GM19035 (cell line): Measurements from ENCODE around the gene KCNMA1.

Experiments
- ATAC-seq: cut with Tn5 transposase; IDR thresholded peaks from one replicate; pipeline ENCODE4 v1.9.1; 2021; ENCODE audit not compliant: unreplicated experiment

KCNMA1 gene

GRCh38 chr10:77146712-77147336 lies 490.8 kb downstream of the KCNMA1 start:
- ATAC-seq: no peak

GRCh38 chr10:77144656-77145055 lies 493.0 kb downstream of the KCNMA1 start:
- no peak for ATAC-seq

GRCh38 chr10:77139252-77140160 lies 498.1 kb downstream of the KCNMA1 start:
- no peak for ATAC-seq

DNA sequence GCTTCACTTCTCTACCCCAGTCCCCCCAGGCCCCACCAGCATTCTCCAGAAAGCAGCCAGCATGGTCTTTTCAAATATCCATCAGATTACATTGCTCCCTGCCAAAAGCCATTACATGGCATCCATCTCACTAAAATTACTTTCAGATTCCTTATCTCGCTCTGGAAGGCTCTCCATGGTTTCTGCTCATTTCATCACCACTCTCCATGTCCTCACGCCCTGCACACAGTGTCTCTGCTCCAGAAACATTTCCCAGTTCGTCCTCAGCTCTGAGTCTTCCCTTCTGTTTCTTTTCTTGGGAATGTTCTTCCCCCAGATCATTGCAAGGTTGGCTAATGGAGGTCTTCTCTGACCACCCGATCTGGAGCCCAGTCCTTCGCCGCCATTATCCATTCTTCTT lies 499.1 kb downstream of the KCNMA1 start:
- ATAC-seq: no peak

- ATAC-seq: no peak
Observed at GRCh38 chr10:77135555-77135954, 502.1 kb downstream of the KCNMA1 start.

- no peak for ATAC-seq
Observed at GRCh38 chr10:77131214-77131613, 506.4 kb downstream of the KCNMA1 start.

- ATAC-seq: no peak
Observed at GRCh38 chr10:77127243-77127642, 510.4 kb downstream of the KCNMA1 start.

DNA sequence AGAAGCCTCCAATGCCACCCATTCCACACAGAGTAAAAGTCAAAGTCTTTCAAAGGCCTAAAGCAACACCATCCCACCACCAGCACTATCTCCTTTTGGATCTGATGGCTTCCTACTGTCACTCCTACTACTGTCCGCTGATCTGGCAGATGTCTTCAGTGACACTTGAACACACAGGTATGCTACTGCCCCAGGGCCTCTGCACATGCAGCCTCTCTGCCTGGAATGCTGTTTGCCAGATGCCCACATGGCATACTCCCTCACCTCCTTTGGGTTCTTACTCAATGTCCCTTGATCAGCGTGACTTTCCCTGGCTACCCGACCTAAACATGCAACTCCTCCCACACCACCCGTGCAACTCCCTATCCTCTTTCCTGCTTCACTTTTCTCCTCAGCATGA lies 512.4 kb downstream of the KCNMA1 start:
- no peak for ATAC-seq

GRCh38 chr10:77123330-77123729 lies 514.3 kb downstream of the KCNMA1 start:
- no peak for ATAC-seq

DNA sequence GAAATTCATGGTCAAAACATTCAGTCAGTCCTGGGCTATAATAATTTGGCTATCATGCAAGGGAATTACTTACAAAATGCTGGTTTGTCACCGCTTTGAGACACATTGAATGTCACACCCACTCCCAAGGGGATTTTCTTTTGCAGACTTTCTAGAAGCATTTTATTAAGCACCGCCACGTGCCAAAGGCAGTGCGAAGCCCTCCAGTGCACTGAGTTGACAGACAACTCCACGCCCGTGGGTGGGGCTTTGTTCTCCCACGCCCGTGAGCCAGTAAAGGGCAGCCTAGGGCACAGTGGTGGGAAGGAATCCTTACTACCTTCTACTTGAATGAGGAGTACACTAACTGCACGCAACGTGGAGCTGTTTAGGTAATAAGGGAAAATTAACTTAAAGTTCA lies 515.8 kb downstream of the KCNMA1 start:
- ATAC-seq: no peak

DNA sequence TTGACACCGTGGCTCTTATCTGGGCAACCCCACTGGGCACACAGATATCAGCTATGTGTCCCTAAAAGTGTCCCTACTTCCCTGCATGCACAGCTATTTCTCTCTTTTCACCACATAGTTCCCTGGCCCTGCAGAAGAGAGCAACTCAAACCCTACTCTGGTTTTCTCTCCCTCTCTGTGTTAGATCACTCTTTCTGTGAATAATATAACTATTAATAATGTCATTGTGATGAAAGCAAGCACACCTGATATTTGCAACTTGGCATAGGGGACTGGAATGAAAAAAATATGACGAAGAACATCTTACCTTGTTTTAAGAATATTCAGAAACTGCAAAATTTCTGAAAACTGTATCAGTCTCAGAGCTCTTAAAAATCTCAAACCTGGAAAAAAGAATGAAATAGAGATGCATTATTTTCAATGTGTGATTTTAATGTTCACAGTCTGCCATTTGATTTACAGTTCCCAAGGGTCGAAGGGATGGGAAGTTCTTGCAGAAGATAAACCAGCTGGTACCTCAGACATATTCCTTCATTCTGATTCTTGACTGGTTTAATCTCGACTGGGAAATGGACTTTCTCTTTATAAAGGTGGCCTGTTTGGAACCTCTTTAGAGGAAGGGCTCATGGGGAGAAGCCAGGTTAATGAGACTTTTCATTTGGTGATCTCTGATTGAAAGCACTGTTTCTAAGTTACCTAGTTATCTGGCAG lies 516.8 kb downstream of the KCNMA1 start:
- no peak for ATAC-seq

DNA sequence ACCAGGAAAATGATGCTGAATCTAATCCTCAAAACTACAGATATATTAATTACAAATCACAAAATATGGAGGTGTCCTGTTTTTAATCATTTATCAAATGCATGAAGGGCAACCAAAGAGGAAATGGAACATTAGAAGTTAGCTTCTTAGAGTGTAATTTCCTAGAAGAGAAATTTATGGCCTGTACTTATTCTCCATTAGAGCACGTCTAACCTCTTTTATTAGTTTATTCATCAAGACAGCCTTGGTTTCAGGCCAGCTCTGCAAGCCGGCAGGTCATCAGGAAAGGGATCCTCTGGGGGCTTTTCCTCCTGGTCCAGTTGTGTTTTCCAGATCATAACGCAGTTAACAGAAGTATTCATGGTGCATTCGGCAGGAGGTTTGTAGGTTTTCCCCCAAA lies 517.6 kb downstream of the KCNMA1 start:
- no peak for ATAC-seq

DNA sequence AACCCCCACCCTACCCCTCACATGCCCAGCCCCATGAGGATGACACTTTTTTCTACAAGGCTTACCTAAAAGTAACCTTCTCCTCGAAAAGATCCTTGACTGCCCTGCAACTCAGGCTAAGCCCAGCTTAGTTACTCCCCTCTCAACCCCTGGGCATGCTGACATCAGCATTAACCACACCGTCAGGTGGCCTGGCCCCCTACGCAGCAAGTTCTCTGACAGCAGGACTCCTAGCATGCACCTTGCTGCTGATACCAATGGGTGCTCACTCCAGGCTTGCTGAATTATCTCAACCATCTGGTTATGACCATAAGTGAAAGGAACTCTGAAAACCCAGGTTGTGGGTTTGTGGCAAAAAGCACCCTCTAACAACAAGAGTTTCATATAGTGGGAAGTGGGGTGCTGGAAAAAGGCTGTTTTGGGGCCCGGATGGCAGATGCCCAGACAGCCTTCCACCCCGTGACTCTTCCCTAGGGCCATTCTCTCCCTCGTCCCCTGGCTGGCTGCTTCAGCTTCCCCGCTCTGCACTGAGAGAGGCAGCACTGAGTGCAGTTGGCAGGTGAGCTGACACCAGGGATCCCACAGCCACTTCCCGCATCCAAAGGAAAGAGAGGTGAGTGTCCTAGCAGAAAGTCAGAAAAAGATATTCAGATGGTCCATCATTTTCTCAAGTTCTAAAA lies 518.9 kb downstream of the KCNMA1 start:
- no peak for ATAC-seq

- no peak for ATAC-seq
Observed at GRCh38 chr10:77117501-77117900, 520.1 kb downstream of the KCNMA1 start.

- ATAC-seq: no peak
Observed at GRCh38 chr10:77116904-77117303, 520.7 kb downstream of the KCNMA1 start.

- no peak for ATAC-seq
Observed at GRCh38 chr10:77114181-77114821, 523.3 kb downstream of the KCNMA1 start.

GRCh38 chr10:77111611-77112550 lies 525.7 kb downstream of the KCNMA1 start:
- no peak for ATAC-seq

- ATAC-seq: no peak
Observed at GRCh38 chr10:77110757-77111156, 526.9 kb downstream of the KCNMA1 start.

GRCh38 chr10:77109351-77109994 lies 528.1 kb downstream of the KCNMA1 start:
- no peak for ATAC-seq
